ENCODE data around the gene CHCHD10. TPM values are rescaled to one million over a fixed set of nuclear protein-coding genes. Genes with fewer than 3 reads are reported as not detected.

Gene CHCHD10
- total and polyA plus RNA-seq, 2 of the 8 experiments (the other 6 are each of a cell fraction or from before 2014, with no cell fraction given): 58.3 to 94.5 TPM

DNA sequence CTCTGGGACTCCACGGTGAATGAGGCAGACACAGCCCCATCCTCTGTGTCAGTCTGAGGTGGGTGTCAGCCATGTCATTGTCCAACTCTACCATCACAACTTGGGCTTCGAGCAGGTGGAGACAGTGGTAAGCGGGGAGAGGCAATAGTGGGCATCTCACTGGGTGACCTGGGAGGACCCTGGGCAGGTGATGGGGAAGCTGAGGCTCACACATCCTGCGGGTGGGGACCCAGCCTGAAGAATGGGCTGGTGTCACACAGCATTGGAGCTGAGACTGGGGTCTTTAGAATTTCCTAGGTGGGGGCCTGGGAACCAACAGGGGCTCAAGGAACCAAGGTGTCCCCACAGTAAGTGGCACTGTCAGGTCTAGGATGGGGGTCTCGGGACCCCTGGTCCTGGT lies 12.0 kb upstream of the CHCHD10 start:
- TF ChIP-seq, protein P1, sequence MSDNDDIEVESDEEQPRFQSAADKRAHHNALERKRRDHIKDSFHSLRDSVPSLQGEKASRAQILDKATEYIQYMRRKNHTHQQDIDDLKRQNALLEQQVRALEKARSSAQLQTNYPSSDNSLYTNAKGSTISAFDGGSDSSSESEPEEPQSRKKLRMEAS (IDR thresholded peaks at IDR 0.05): no peak
- TF ChIP-seq RXRA (IDR thresholded peaks at IDR 0.05; ENCODE audit: insufficient read depth, low read depth, low read length) (no peak), EZH2 (IDR thresholded peaks at IDR 0.05; ENCODE audit: low read depth, low read length, severe bottlenecking) (no peak), FOSL1 (IDR thresholded peaks at IDR 0.05; ENCODE audit: insufficient read depth, low read depth, low read length) (no peak), HDAC2 (IDR thresholded peaks at IDR 0.05; ENCODE audit: borderline replicate concordance in 1 of 2, low read depth in 2 of 2, low read length in 2 of 2) (no peak), CTBP2 (IDR thresholded peaks at IDR 0.05; ENCODE audit: borderline replicate concordance, insufficient read depth, insufficient read length, low read length) (no peak), CHD1 (IDR thresholded peaks at IDR 0.05; ENCODE audit: low read depth, low read length) (no peak), KDM1A (IDR thresholded peaks at IDR 0.05; ENCODE audit: borderline replicate concordance, low read length) (no peak)
- TF ChIP-seq, protein P2, sequence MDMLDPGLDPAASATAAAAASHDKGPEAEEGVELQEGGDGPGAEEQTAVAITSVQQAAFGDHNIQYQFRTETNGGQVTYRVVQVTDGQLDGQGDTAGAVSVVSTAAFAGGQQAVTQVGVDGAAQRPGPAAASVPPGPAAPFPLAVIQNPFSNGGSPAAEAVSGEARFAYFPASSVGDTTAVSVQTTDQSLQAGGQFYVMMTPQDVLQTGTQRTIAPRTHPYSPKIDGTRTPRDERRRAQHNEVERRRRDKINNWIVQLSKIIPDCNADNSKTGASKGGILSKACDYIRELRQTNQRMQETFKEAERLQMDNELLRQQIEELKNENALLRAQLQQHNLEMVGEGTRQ (IDR thresholded peaks at IDR 0.05; ENCODE audit: low read length): no peak
- H2BK120ac ChIP-seq (replicated peaks; ENCODE audit: low read depth, low read length): no peak overlapping the region
- H3K27ac ChIP-seq (ENCODE audit: low read depth, low read length): no peak overlapping the region
- H3K9me3 ChIP-seq (ENCODE audit: insufficient read depth in 2 of 2, low read depth in 1 of 2, low read length in 1 of 2): no peaks in the 10 kb centered on the region
- ChIA-PET CTCF (ENCODE audit: partially characterized antibody) (no interaction called here), POLR2A (ENCODE audit: partially characterized antibody) (interaction anchor here (3.9 kb wide), 1 partner anchor 12 kb away, joined by 21 read pairs; the partner anchor contains the start of gene CHCHD10)
- H3K9ac ChIP-seq (replicated peaks in 1 of 4; ENCODE audit: extremely low read depth in 1 of 4, low read depth in 3 of 4, low read length in 3 of 4): no peak overlapping the region
- H4K5ac ChIP-seq (ENCODE audit: insufficient read length, low read depth, low read length): no peak overlapping the region
- FAIRE-seq (no peak), DNase-seq (ENCODE audit: low read depth in 1 of 2, low spot score in 2 of 2) (no peak)
- H2BK12ac ChIP-seq (ENCODE audit: low read depth, low read length): no peak overlapping the region
- H3K23ac ChIP-seq (ENCODE audit: insufficient read length): no peak overlapping the region
- no peak overlapping the region for H3K56ac ChIP-seq (replicated peaks; ENCODE audit: insufficient read length, low read depth, low read length)
- H2BK5ac ChIP-seq (ENCODE audit: low read depth, low read length): no peak overlapping the region
- H3K18ac ChIP-seq (ENCODE audit: extremely low read depth, low read length): no peak overlapping the region
- H3K4me1 ChIP-seq (replicated peaks in 1 of 4; ENCODE audit: control insufficient read depth in 3 of 4, insufficient read depth in 4 of 4, low read length in 3 of 4): peaks cover 0 to 6% (median 0%) of the 10 kb centered on the region in 4 experiments; a peak in 2 of 7 replicates
- no peaks in the 10 kb centered on the region for H3K23me2 ChIP-seq (ENCODE audit: low read depth, low read length)
- no peak overlapping the region for H3K4ac ChIP-seq (replicated peaks; ENCODE audit: insufficient read length, low read depth, low read length)
- H2AK5ac ChIP-seq (ENCODE audit: low read depth, low read length): no peak overlapping the region
- H4K20me1 ChIP-seq (replicated peaks in 1 of 2; ENCODE audit: control insufficient read depth in 1 of 2, insufficient read depth in 2 of 2, low read length in 2 of 2): peaks cover 0 to 2% of the 10 kb centered on the region in 2 experiments
- no peak overlapping the region for H4K8ac ChIP-seq (ENCODE audit: extremely low read depth, insufficient read depth, low read length)
- H3K79me2 ChIP-seq (ENCODE audit: control insufficient read depth in 1 of 2, insufficient read depth in 2 of 2, low read length in 2 of 2): no peaks in the 10 kb centered on the region
- no peaks in the 10 kb centered on the region; the same call in 1 of the 2 replicates for H3K79me1 ChIP-seq (ENCODE audit: low read depth, low read length)
- WGBS, 2 experiments (ENCODE audit: extremely low coverage in 1 of 2, insufficient coverage in 1 of 2, insufficient read length in 1 of 2, insufficient replicate concordance in 2 of 2, low coverage in 1 of 2, low lambda C conversion rate in 2 of 2, missing lambda C conversion rate in 1 of 2): 85% methylated on average over 5 of the region's 5 CpGs; no CpG with 5 or more reads in 1 of the 2 experiments
- H3K14ac ChIP-seq (ENCODE audit: insufficient read length): no peak overlapping the region
- no peak overlapping the region for H3K4me3 ChIP-seq (ENCODE audit: extremely low read depth in 1 of 4, insufficient read depth in 2 of 4, low read depth in 3 of 4, low read length in 4 of 4)
- no peak overlapping the region for H2BK20ac ChIP-seq (ENCODE audit: low read length)
- H3K4me2 ChIP-seq (ENCODE audit: insufficient read depth in 1 of 2, low read depth in 2 of 2, low read length in 2 of 2): no peak overlapping the region
- H2BK15ac ChIP-seq (ENCODE audit: low read length): no peak overlapping the region
- H2AFZ ChIP-seq (ENCODE audit: low read length): no peak overlapping the region
- no peaks in the 10 kb centered on the region for H3K36me3 ChIP-seq (ENCODE audit: control insufficient read depth in 2 of 4, insufficient read depth in 4 of 4, low read length in 3 of 4)
- peaks cover 0 to 2% (median under 1%) of the 10 kb centered on the region in 4 experiments; a peak in 2 of 7 replicates for H3K27me3 ChIP-seq (replicated peaks in 1 of 4; ENCODE audit: control insufficient read depth in 3 of 4, extremely low read depth in 1 of 4, insufficient read depth in 3 of 4, low read length in 3 of 4)
- no peak overlapping the region for H4K91ac ChIP-seq (replicated peaks; ENCODE audit: insufficient read length, low read length)
